ENCODE data around the gene ACAP2. TPM values are rescaled to one million over a fixed set of nuclear protein-coding genes. Genes with fewer than 3 reads are reported as not detected.

Gene ACAP2
- total and polyA plus RNA-seq, 2 experiments from 2014 or later = 45.6 to 104 TPM

GRCh38 chr3:195257454-195258448, 185.1 kb downstream of the ACAP2 start:
- Mint-ChIP-seq H3K27me3 (ENCODE audit: insufficient read depth, low read depth, poor library complexity) (peaks cover 11% of the 10 kb centered on the region), H3K4me3 (no peak overlapping the region), H3K27ac (no peak overlapping the region), H3K36me3 (ENCODE audit: low read depth) (no peaks in the 10 kb centered on the region), H3K4me1 (peaks cover 55% of the 10 kb centered on the region), H3K9me3 (no peaks in the 10 kb centered on the region)
- Histone ChIP-seq H3K9me2 (ENCODE audit: insufficient read depth) (no peaks in the 10 kb centered on the region), H3K4me2 (peak overlapping the region; percentile 57; the same call in 1 of the 2 replicates), H2AFZ (no peak overlapping the region), H3K27ac (ENCODE audit: low read depth) (no peak overlapping the region), H3K27me3 (ENCODE audit: insufficient read depth) (no peaks in the 10 kb centered on the region), H3K4me3 (no peak overlapping the region), H4K20me1 (replicated peaks; ENCODE audit: insufficient read depth) (peaks cover 23% of the 10 kb centered on the region), H3K79me2 (replicated peaks; ENCODE audit: insufficient read depth) (peaks cover 78% of the 10 kb centered on the region), H3K36me3 (ENCODE audit: insufficient read depth) (no peaks in the 10 kb centered on the region), H3K4me1 (ENCODE audit: insufficient read depth) (peaks cover 28% of the 10 kb centered on the region), H3F3A (replicated peaks; ENCODE audit: low read depth) (peaks cover 21% of the 10 kb centered on the region; the same call in 1 of the 2 replicates)
- TF ChIP-seq ZNF331 (CRISPR knock-in tag; IDR thresholded peaks at IDR 0.05; ENCODE audit: low read depth) (no peak), STAT1 (IDR thresholded peaks at IDR 0.05; ENCODE audit: unreplicated experiment) (no peak), ETS1 (IDR thresholded peaks at IDR 0.05) (no peak), ZNF462 (CRISPR knock-in tag; IDR thresholded peaks at IDR 0.05) (no peak), CREB1 (CRISPR knock-in tag; IDR thresholded peaks at IDR 0.05; ENCODE audit: low read depth) (no peak), EZH2phosphoT487 (IDR thresholded peaks at IDR 0.05; ENCODE audit: unreplicated experiment) (no peak), POLR2AphosphoS5 (IDR thresholded peaks at IDR 0.05; ENCODE audit: low read depth) (no peak), NANOG (IDR thresholded peaks at IDR 0.05; ENCODE audit: borderline replicate concordance) (no peak), JUNB (IDR thresholded peaks at IDR 0.05; ENCODE audit: unreplicated experiment) (no peak), CTCF (conservative IDR thresholded peaks at IDR 0.05; ENCODE audit: low read depth in 2 of 2) (no peak), REST (IDR thresholded peaks at IDR 0.05; ENCODE audit: unreplicated experiment) (no peak), EZH2 (IDR thresholded peaks at IDR 0.05; ENCODE audit: low read depth, unreplicated experiment) (no peak), ZNF114 (CRISPR knock-in tag; IDR thresholded peaks at IDR 0.05) (no peak)
- no peak for ATAC-seq
- no peak for DNase-seq (ENCODE audit: low spot score)
